Neuronal stem cell (in vitro differentiated cells): ENCODE measurements around the gene HNRNPA2B1.

Source experiments
- DNase-seq: peaks from one replicate; pipeline ENCODE4 v3.0.0-alpha.2; 2013; ENCODE audit warnings: low spot score
- H2AFZ ChIP-seq: one replicate; pipeline ENCODE4 v1.6.1; 2013; ENCODE audit warnings: mild to moderate bottlenecking, low read length, inconsistent platforms
- H2AK5ac ChIP-seq: 2 replicates; pipeline ENCODE4 v1.6.1; 2013; ENCODE audit warnings: low read depth, mild to moderate bottlenecking, inconsistent platforms, low read length, moderate library complexity, mixed read lengths
- H2BK120ac ChIP-seq: 2 replicates; pipeline ENCODE4 v1.6.1; 2013; ENCODE audit warnings: low read depth, mild to moderate bottlenecking, inconsistent platforms, low read length, moderate library complexity, mixed read lengths
- H2BK12ac ChIP-seq: one replicate; pipeline ENCODE4 v1.6.1; 2013; ENCODE audit warnings: low read length, inconsistent platforms
- H2BK15ac ChIP-seq: 2 replicates; pipeline ENCODE4 v1.6.1; 2013; ENCODE audit warnings: mild to moderate bottlenecking, low read length, inconsistent platforms, mixed read lengths
- H2BK5ac ChIP-seq: one replicate; pipeline ENCODE4 v1.6.1; 2013; ENCODE audit warnings: inconsistent platforms, mild to moderate bottlenecking, low read length, moderate library complexity
- H3K14ac ChIP-seq: one replicate; pipeline ENCODE4 v1.6.1; 2013; ENCODE audit warnings: low read length, inconsistent platforms
- H3K18ac ChIP-seq: 2 replicates; pipeline ENCODE4 v1.6.1; 2013; ENCODE audit warnings: low read length, inconsistent platforms
- H3K23ac ChIP-seq: 2 replicates; pipeline ENCODE4 v1.6.1; 2013; ENCODE audit warnings: low read depth, mild to moderate bottlenecking, mixed read lengths, low read length, inconsistent platforms; ENCODE audit not compliant: poor library complexity
- H3K27ac ChIP-seq: replicated peaks from 3 replicates; pipeline ENCODE4 v1.5.1; 2013; ENCODE audit warnings: low read length, inconsistent platforms
- H3K27me3 ChIP-seq, 3 experiments: 2 replicates each; pipeline ENCODE4 v1.6.1; 2013; ENCODE audit warnings: low read length in 3 of 3, mild to moderate bottlenecking in 2 of 3, inconsistent platforms in 1 of 3, low read depth in 1 of 3, mixed read lengths in 1 of 3, moderate library complexity in 1 of 3; ENCODE audit not compliant: control insufficient read depth in 3 of 3, insufficient read depth in 3 of 3
- H3K36me3 ChIP-seq, 2 donors: replicated peaks in 1 of 2; 2 replicates each; pipeline ENCODE4 v1.6.1; 2013; ENCODE audit warnings: low read length in 2 of 2; ENCODE audit not compliant: control insufficient read depth in 2 of 2, insufficient read depth in 2 of 2
- H3K4ac ChIP-seq: 2 replicates; pipeline ENCODE4 v1.6.1; 2013; ENCODE audit warnings: inconsistent platforms, mild to moderate bottlenecking, low read length, moderate library complexity
- H3K4me1 ChIP-seq, 2 donors: 1 replicate in 1 of 2; 2 replicates in 1 of 2; pipeline ENCODE4 v1.6.1; 2013; ENCODE audit warnings: low read length in 2 of 2, low read depth in 1 of 2; ENCODE audit not compliant: control insufficient read depth in 2 of 2, insufficient read depth in 1 of 2
- H3K4me2 ChIP-seq: one replicate; pipeline ENCODE4 v1.6.1; 2013; ENCODE audit warnings: mild to moderate bottlenecking, low read length, inconsistent platforms; ENCODE audit not compliant: insufficient read depth, poor library complexity, severe bottlenecking
- H3K4me3 ChIP-seq, 2 donors: 2 replicates each; pipeline ENCODE4 v1.5.1; 2013; ENCODE audit warnings: low read length in 2 of 2, mild to moderate bottlenecking in 2 of 2, inconsistent platforms in 1 of 2, moderate library complexity in 1 of 2
- H3K79me1 ChIP-seq: one replicate; pipeline ENCODE4 v1.6.1; 2013; ENCODE audit warnings: low read depth, mild to moderate bottlenecking, inconsistent platforms, low read length, moderate library complexity
- H3K9ac ChIP-seq: one replicate; pipeline ENCODE4 v1.6.1; 2013; ENCODE audit warnings: mild to moderate bottlenecking, low read depth, low read length, inconsistent platforms; ENCODE audit not compliant: poor library complexity
- H3K9me3 ChIP-seq, 2 donors: replicated peaks in 1 of 2; 2 replicates each; pipeline versions ENCODE3 to v1.6.1; 2013; ENCODE audit warnings: low read length in 2 of 2, mild to moderate bottlenecking in 2 of 2, inconsistent platforms in 1 of 2, low read depth in 1 of 2, mixed read lengths in 1 of 2, moderate library complexity in 1 of 2; ENCODE audit not compliant: control insufficient read depth in 2 of 2, insufficient read depth in 1 of 2
- H4K8ac ChIP-seq: one replicate; pipeline ENCODE4 v1.6.1; 2013; ENCODE audit warnings: low read depth, mild to moderate bottlenecking, inconsistent platforms, low read length, moderate library complexity
- H4K91ac ChIP-seq: one replicate; pipeline ENCODE4 v1.6.1; 2013; ENCODE audit warnings: low read length, low read depth, mild to moderate bottlenecking, inconsistent platforms; ENCODE audit not compliant: poor library complexity
- WGBS, 2 donors: extraction: QIAGEN DNeasy Blood & Tissue Kit; methylation state at CpG; one replicate each; pipeline ENCODE4 v1.1.7; 2013; ENCODE audit warnings: missing lambda C conversion rate in 2 of 2, mixed read lengths in 1 of 2; ENCODE audit not compliant: insufficient read length in 2 of 2, insufficient replicate concordance in 1 of 2; ENCODE audit errors: extremely low coverage in 2 of 2; 5-methylcytosine and 5-hydroxymethylcytosine counted together

HNRNPA2B1 gene

DNA sequence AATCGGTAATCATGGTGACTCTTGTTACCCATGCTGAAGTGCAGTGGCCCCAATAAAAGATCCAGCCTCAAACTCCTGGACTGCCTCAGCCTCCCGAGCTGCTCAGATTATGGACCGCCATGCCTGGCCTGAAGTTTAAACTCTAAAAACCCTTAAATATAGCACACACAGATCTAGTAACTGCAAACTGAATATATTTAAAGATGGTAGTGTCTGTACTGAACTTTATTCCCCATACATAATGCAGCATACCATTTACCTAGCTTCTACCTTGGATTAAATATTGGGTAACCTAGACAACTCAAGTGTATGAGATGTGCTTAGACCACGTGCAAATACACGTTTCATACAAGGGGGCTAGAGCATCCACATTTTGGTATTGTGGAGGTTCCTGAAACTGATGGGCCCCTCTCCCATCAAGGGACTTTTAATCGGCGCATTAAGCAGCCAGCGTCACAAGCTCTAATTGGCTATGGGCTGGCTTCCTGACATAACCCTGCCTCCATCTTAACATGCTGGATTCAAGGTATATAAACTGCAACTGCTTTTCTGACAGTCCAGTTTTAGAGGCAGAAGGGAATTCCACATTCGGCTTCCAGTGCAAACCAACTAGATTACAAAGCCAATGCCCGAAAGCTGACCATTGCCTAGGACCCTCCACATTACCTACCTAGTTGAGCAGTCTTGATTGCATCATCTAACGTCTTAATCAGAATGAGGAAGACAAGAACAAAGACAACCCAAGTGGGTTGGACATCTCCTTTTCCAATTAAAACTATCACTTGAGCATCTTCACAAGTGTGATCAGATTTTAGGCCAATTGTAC, 13.0 kb downstream of the HNRNPA2B1 start:
- Histone ChIP-seq H3K9ac (no peak overlapping the region), H2BK12ac (no peak overlapping the region), H3K4me3 (no peak overlapping the region)

DNA sequence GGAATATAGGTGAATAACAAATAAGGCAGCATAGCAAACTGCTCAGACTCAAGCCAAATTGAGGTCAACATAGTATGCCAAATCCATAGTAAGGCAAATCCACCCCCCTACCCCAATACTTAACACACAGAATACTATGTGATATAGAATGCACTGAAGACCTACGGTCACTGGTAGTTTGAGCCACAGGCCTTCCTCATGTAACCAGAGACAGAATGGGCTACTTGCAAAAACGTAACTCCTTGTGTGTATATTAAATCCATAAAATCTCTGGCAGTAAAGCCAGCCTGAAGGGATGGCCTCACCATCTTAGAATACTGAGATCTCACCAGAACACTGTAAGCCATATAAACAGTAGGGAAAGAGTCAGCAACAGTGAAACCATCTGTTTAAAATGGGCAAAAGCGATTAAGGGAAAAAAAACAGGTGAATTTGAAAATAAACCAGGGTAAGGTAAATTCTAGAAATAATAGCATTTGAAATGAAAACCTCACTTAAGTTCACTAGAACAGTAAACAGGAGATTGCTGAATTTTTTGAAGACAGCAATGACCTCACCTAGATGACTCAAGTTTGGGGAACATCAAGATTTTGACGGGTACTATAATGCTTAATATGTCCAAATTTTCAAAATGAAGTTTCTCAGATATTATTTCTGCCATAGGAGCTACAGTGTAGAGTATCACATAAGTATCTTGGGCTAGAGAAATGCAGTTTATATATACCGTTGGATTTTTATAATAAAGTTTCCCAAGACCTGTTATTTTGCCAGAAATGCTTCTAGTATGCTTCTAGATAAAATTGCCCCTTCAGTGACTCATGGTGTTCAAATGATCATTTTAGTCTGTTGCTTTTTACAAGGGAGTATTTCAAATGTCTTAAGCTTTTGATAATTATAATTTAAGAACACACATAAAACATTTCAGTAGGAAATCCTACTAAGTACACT, 13.9 kb downstream of the HNRNPA2B1 start:
- Histone ChIP-seq H3K27ac (no peak overlapping the region), H2AFZ (no peak overlapping the region), H3K4me1 (no peaks in the 10 kb centered on the region), H2BK5ac (no peak overlapping the region), H2BK120ac (no peak overlapping the region), H2AK5ac (no peak overlapping the region), H3K4ac (no peak overlapping the region), H3K23ac (no peak overlapping the region), H4K8ac (no peak overlapping the region), H3K27me3 (no peaks in the 10 kb centered on the region), H3K9ac (no peak overlapping the region), H2BK15ac (no peak overlapping the region), H3K79me1 (no peaks in the 10 kb centered on the region), H4K91ac (no peak overlapping the region), H3K9me3 (no peaks in the 10 kb centered on the region), H3K14ac (no peak overlapping the region), H3K36me3 (peaks cover 9 to 50% of the 10 kb centered on the region in 2 donors), H3K4me3 (no peak overlapping the region), H3K4me2 (no peak overlapping the region), H3K18ac (no peak overlapping the region), H2BK12ac (no peak overlapping the region)
- WGBS, 2 donors, result no CpG with 5 or more reads among the region's 5 CpGs
- no peak for DNase-seq

More for the DNA sequence above, 13.0 kb downstream of the HNRNPA2B1 start:
- Histone ChIP-seq H2AK5ac (no peak overlapping the region), H3K4me2 (no peak overlapping the region), H2BK5ac (no peak overlapping the region), H3K14ac (no peak overlapping the region), H2BK120ac (no peak overlapping the region), H4K8ac (no peak overlapping the region), H3K4ac (no peak overlapping the region), H3K9me3 (no peaks in the 10 kb centered on the region), H3K23ac (peak overlapping the region; percentile 8), H3K18ac (no peak overlapping the region), H2AFZ (no peak overlapping the region), H3K36me3 (peaks cover 10 to 59% of the 10 kb centered on the region in 2 donors), H3K27ac (peak overlapping the region; percentile 53), H2BK15ac (no peak overlapping the region), H4K91ac (no peak overlapping the region), H3K4me1 (no peaks in the 10 kb centered on the region), H3K79me1 (no peaks in the 10 kb centered on the region), H3K27me3 (no peaks in the 10 kb centered on the region)
- DNase-seq, result no peak
- WGBS, 2 donors, result no CpG with 5 or more reads among the region's 11 CpGs

- Histone ChIP-seq H3K9ac (no peak overlapping the region), H2AK5ac (no peak overlapping the region), H3K4me2 (no peak overlapping the region), H3K23ac (no peak overlapping the region), H2AFZ (no peak overlapping the region), H3K4me1 (no peaks in the 10 kb centered on the region), H3K14ac (no peak overlapping the region), H3K36me3 (peaks cover 6 to 41% of the 10 kb centered on the region in 2 donors), H2BK5ac (no peak overlapping the region), H3K4ac (no peak overlapping the region), H3K27me3 (no peaks in the 10 kb centered on the region), H2BK15ac (no peak overlapping the region), H4K91ac (no peak overlapping the region), H3K18ac (no peak overlapping the region), H3K27ac (no peak overlapping the region), H3K79me1 (no peaks in the 10 kb centered on the region), H2BK120ac (no peak overlapping the region), H3K9me3 (no peaks in the 10 kb centered on the region), H4K8ac (no peak overlapping the region), H2BK12ac (no peak overlapping the region), H3K4me3 (no peak overlapping the region)
- DNase-seq, result no peak
- WGBS, 2 donors, result no CpG with 5 or more reads among the region's 1 CpG
Observed at GRCh38 chr7:26185844-26186180, 14.7 kb downstream of the HNRNPA2B1 start.
